Measurements from ENCODE around the gene SEMA3A. TPM values are rescaled to one million over a fixed set of nuclear protein-coding genes. Genes with fewer than 3 reads are reported as not detected.

Gene SEMA3A
- total RNA-seq, 1 experiment from 2014 or later, result 6.3 TPM

GRCh38 chr7:84060760-84061261 lies 133.8 kb downstream of the SEMA3A start:
- no peak for TF ChIP-seq CTCF (conservative IDR thresholded peaks at IDR 0.05)
- TF ChIP-seq EZH2 (IDR thresholded peaks at IDR 0.05; ENCODE audit: low read depth), result no peak
- no peaks in the 10 kb centered on the region for H3F3A ChIP-seq (ENCODE audit: insufficient read depth, low read depth)
- no peaks in the 10 kb centered on the region for H3K79me2 ChIP-seq (ENCODE audit: low read depth)
- BruUV-seq (replicated peaks), result no TSS peak
- peak in 1 of 2 experiments; percentile 74 for DNase-seq
- ChIA-PET CTCF (no interaction called here), POLR2A (ENCODE audit: unreplicated experiment) (no interaction called here)
- H3K9me2 ChIP-seq (ENCODE audit: insufficient read depth), result no peaks in the 10 kb centered on the region
- H2AFZ ChIP-seq, result peak overlapping the region; percentile 37; the same call in 1 of the 2 replicates
- H3K36me3 ChIP-seq (ENCODE audit: low read depth), result no peaks in the 10 kb centered on the region
- peak overlapping the region; percentile 27; the same call in 1 of the 2 replicates for H3K4me2 ChIP-seq
- peaks cover 6% of the 10 kb centered on the region; the same call in 1 of the 2 replicates for H3K9me3 ChIP-seq (ENCODE audit: insufficient read depth, low read depth)
- no peak overlapping the region for H3K4me3 ChIP-seq
- H3K27ac ChIP-seq, result peak overlapping the region; percentile 51
- H3K27me3 ChIP-seq (ENCODE audit: insufficient read depth, low read depth), result no peaks in the 10 kb centered on the region
- H3K4me1 ChIP-seq (replicated peaks; ENCODE audit: insufficient read depth), result peaks cover 27% of the 10 kb centered on the region
- H4K20me1 ChIP-seq (ENCODE audit: insufficient read depth), result no peaks in the 10 kb centered on the region
- intact Hi-C loops (cut with micrococcal nuclease; ENCODE audit: unreplicated experiment), result no loop called here

GRCh38 chr7:84060000-84060399 lies 134.6 kb downstream of the SEMA3A start:
- H3K79me2 ChIP-seq (ENCODE audit: low read depth), result no peaks in the 10 kb centered on the region
- H3K4me3 ChIP-seq, result no peak overlapping the region
- no peak overlapping the region for H3K4me2 ChIP-seq
- no peak for DNase-seq
- peak overlapping the region; percentile 51 for H3K27ac ChIP-seq
- ChIA-PET POLR2A (ENCODE audit: unreplicated experiment) (no interaction called here), CTCF (no interaction called here)
- no peaks in the 10 kb centered on the region for H3K36me3 ChIP-seq (ENCODE audit: low read depth)
- no peaks in the 10 kb centered on the region for H3F3A ChIP-seq (ENCODE audit: insufficient read depth, low read depth)
- peaks cover 9% of the 10 kb centered on the region; the same call in 1 of the 2 replicates for H3K9me3 ChIP-seq (ENCODE audit: insufficient read depth, low read depth)
- H3K27me3 ChIP-seq (ENCODE audit: insufficient read depth, low read depth), result no peaks in the 10 kb centered on the region
- H3K9me2 ChIP-seq (ENCODE audit: insufficient read depth), result no peaks in the 10 kb centered on the region
- no peak overlapping the region for H2AFZ ChIP-seq
- peaks cover 28% of the 10 kb centered on the region for H3K4me1 ChIP-seq (replicated peaks; ENCODE audit: insufficient read depth)
- intact Hi-C loops (cut with micrococcal nuclease; ENCODE audit: unreplicated experiment), result loop anchor here (2.0 kb wide), 1 partner anchor 129 kb away; no protein-coding TSS in a partner anchor
- no TSS peak for BruUV-seq (replicated peaks)
- TF ChIP-seq EZH2 (IDR thresholded peaks at IDR 0.05; ENCODE audit: low read depth) (no peak), CTCF (conservative IDR thresholded peaks at IDR 0.05) (no peak)
- H4K20me1 ChIP-seq (ENCODE audit: insufficient read depth), result no peaks in the 10 kb centered on the region

- no peak overlapping the region for H3K4me3 ChIP-seq
These were observed 136.1 kb downstream of the SEMA3A start for GRCh38 chr7:84058311-84059076.

More at GRCh38 chr7:84058311-84059076, 136.1 kb downstream of the SEMA3A start:
- intact Hi-C loops (cut with micrococcal nuclease; ENCODE audit: unreplicated experiment), result loop anchor here (2.0 kb wide), 1 partner anchor 130 kb away; no protein-coding TSS in a partner anchor
- POLR2A ChIA-PET (ENCODE audit: unreplicated experiment), result interaction anchor here (0.7 kb wide), 1 partner anchor 505 kb away, joined by 7 read pairs; no protein-coding TSS in a partner anchor
- TF ChIP-seq CTCF (conservative IDR thresholded peaks at IDR 0.05) (no peak), EZH2 (IDR thresholded peaks at IDR 0.05; ENCODE audit: low read depth) (no peak)
- Histone ChIP-seq H3K36me3 (ENCODE audit: low read depth) (no peaks in the 10 kb centered on the region), H3K27me3 (ENCODE audit: insufficient read depth, low read depth) (no peaks in the 10 kb centered on the region), H4K20me1 (ENCODE audit: insufficient read depth) (no peaks in the 10 kb centered on the region), H3F3A (ENCODE audit: insufficient read depth, low read depth) (no peaks in the 10 kb centered on the region), H3K79me2 (ENCODE audit: low read depth) (no peaks in the 10 kb centered on the region), H3K9me3 (ENCODE audit: insufficient read depth, low read depth) (peaks cover 9% of the 10 kb centered on the region; the same call in 1 of the 2 replicates), H3K4me2 (no peak overlapping the region), H2AFZ (peak overlapping the region; percentile 39; the same call in 1 of the 2 replicates), H3K9me2 (ENCODE audit: insufficient read depth) (no peaks in the 10 kb centered on the region), H3K4me1 (replicated peaks; ENCODE audit: insufficient read depth) (peaks cover 28% of the 10 kb centered on the region), H3K27ac (0 out of 2 replicates have a peak overlapping the region, but pooled peaks have one; percentile 1)
- CTCF ChIA-PET, result no interaction called here
- DNase-seq, result no peak
- TSS peak; percentile 83 for BruUV-seq (replicated peaks)

All from PC-9 (cell line).